ENCODE data around the gene CMSS1. TPM values are rescaled to one million over a fixed set of nuclear protein-coding genes. Genes with fewer than 3 reads are reported as not detected.

CMSS1 gene
- total RNA-seq, 1 donor, result 27.8 TPM

GRCh38 chr3:99895131-99895696, 77.6 kb downstream of the CMSS1 start:
- no peak overlapping the region for H3K4me3 ChIP-seq (ENCODE audit: low read depth, low read length)
- no peak for TF ChIP-seq CTCF (IDR thresholded peaks at IDR 0.05; ENCODE audit: insufficient read depth, low read length)
- DNase-seq (ENCODE audit: low read depth), result no peak

GRCh38 chr3:99895703-99896441, 78.2 kb downstream of the CMSS1 start:
- no peak overlapping the region for H3K4me3 ChIP-seq (ENCODE audit: low read depth, low read length)
- peak; percentile 84 for DNase-seq (ENCODE audit: low read depth)
- TF ChIP-seq CTCF (IDR thresholded peaks at IDR 0.05; ENCODE audit: insufficient read depth, low read length), result no peak

GRCh38 chr3:99896482-99896881, 78.8 kb downstream of the CMSS1 start:
- no peak overlapping the region for H3K4me3 ChIP-seq (ENCODE audit: low read depth, low read length)
- DNase-seq (ENCODE audit: low read depth), result no peak
- no peak for TF ChIP-seq CTCF (IDR thresholded peaks at IDR 0.05; ENCODE audit: insufficient read depth, low read length)

GRCh38 chr3:99899603-99900002, 81.9 kb downstream of the CMSS1 start:
- no peak for DNase-seq (ENCODE audit: low read depth)
- H3K4me3 ChIP-seq (ENCODE audit: low read depth, low read length), result no peak overlapping the region
- TF ChIP-seq CTCF (IDR thresholded peaks at IDR 0.05; ENCODE audit: insufficient read depth, low read length), result no peak

- no peak for DNase-seq (ENCODE audit: low read depth)
- TF ChIP-seq CTCF (IDR thresholded peaks at IDR 0.05; ENCODE audit: insufficient read depth, low read length), result no peak
- H3K4me3 ChIP-seq (ENCODE audit: low read depth, low read length), result no peak overlapping the region
These were observed 82.6 kb downstream of the CMSS1 start for GRCh38 chr3:99900248-99900647.

- H3K4me3 ChIP-seq (ENCODE audit: low read depth, low read length), result no peak overlapping the region
- DNase-seq (ENCODE audit: low read depth), result peak; percentile 84
- no peak for TF ChIP-seq CTCF (IDR thresholded peaks at IDR 0.05; ENCODE audit: insufficient read depth, low read length)
These were observed 83.7 kb downstream of the CMSS1 start for GRCh38 chr3:99901200-99901926.
